HepG2 (cell line): ENCODE measurements around the gene TMEM225B. TPM values are rescaled to one million over a fixed set of nuclear protein-coding genes. Genes with fewer than 3 reads are reported as not detected.

ENCODE experiments used
- DMTF1 ChIP-seq: sonication (generic); formaldehyde crosslinking; IDR thresholded peaks from 2 replicates; pipeline ENCODE4 v1.4.0; 2020; ENCODE audit warnings: mild to moderate bottlenecking, missing genetic modification reagents
- IKZF5 ChIP-seq: IDR thresholded peaks from 2 replicates; pipeline ENCODE4 v1.6.1; 2018; ENCODE audit warnings: missing genetic modification reagents, mild to moderate bottlenecking, missing compliant biosample characterization
- IRX3 ChIP-seq: sonication (generic); formaldehyde crosslinking; IDR thresholded peaks from 2 replicates; pipeline ENCODE4 v1.8.1; 2023; ENCODE audit warnings: mild to moderate bottlenecking, low read depth, missing genetic modification reagents, borderline replicate concordance
- MED8 ChIP-seq: sonication (generic); formaldehyde crosslinking; IDR thresholded peaks from 2 replicates; pipeline ENCODE4 v1.8.1; 2023; ENCODE audit warnings: mild to moderate bottlenecking, missing genetic modification reagents; ENCODE audit not compliant: insufficient replicate concordance
- NR2C2 ChIP-seq: sonication (generic); formaldehyde crosslinking; IDR thresholded peaks from 2 replicates; pipeline ENCODE4 v1.4.0; 2020; ENCODE audit warnings: missing genetic modification reagents, mild to moderate bottlenecking, moderate library complexity, borderline replicate concordance
- PCBP1 ChIP-seq: fragments of 200-400 bp; formaldehyde crosslinking; IDR thresholded peaks from 2 replicates; pipeline ENCODE4 v1.6.1; 2017; ENCODE audit warnings: mild to moderate bottlenecking, low read depth, low read length, borderline replicate concordance
- POLR2AphosphoS2 ChIP-seq: IDR thresholded peaks from 2 replicates; pipeline ENCODE4 v1.6.1; 2011; ENCODE audit warnings: low read depth, low read length, improper control_type of control experiment
- SIN3B ChIP-seq: fragments of 150-350 bp; IDR thresholded peaks from 2 replicates; pipeline ENCODE4 v1.6.1; 2014; ENCODE audit warnings: low read length
- SMAD9 ChIP-seq: sonication (generic); formaldehyde crosslinking; IDR thresholded peaks from 2 replicates; pipeline ENCODE4 v1.5.1; 2020; ENCODE audit warnings: mild to moderate bottlenecking, missing genetic modification reagents
- SRY ChIP-seq: sonication (generic); formaldehyde crosslinking; IDR thresholded peaks from 2 replicates; pipeline ENCODE4 v1.8.0; 2022; ENCODE audit warnings: mild to moderate bottlenecking, missing genetic modification reagents
- THAP8 ChIP-seq: sonication (generic); formaldehyde crosslinking; IDR thresholded peaks from 2 replicates; pipeline ENCODE4 v1.5.1; 2020; ENCODE audit warnings: missing genetic modification reagents, mild to moderate bottlenecking, borderline replicate concordance
- XRCC5 ChIP-seq: fragments of 200-400 bp; formaldehyde crosslinking; optimal IDR thresholded peaks from 2 replicates; pipeline ENCODE3; 2017; ENCODE audit warnings: mild to moderate bottlenecking, low read length
- ZBTB20 ChIP-seq: sonication (generic); formaldehyde crosslinking; IDR thresholded peaks from 2 replicates; pipeline ENCODE4 v1.8.1; 2023; ENCODE audit warnings: missing genetic modification reagents, low read depth, mild to moderate bottlenecking, borderline replicate concordance
- ZBTB37 ChIP-seq: sonication (generic); formaldehyde crosslinking; IDR thresholded peaks from 2 replicates; pipeline ENCODE4 v1.4.0; 2020; ENCODE audit warnings: mild to moderate bottlenecking, missing genetic modification reagents
- ZHX2 ChIP-seq, 2 experiments: sonication (generic) in 1 of 2; formaldehyde crosslinking in 1 of 2; IDR thresholded peaks; 2 replicates each; pipeline versions ENCODE4 v1.6.1 to v1.9.0; 2014 to 2022; ENCODE audit warnings: antibody characterized with exemption in 1 of 2, borderline replicate concordance in 1 of 2, inconsistent platforms in 1 of 2, low read depth in 1 of 2, missing genetic modification reagents in 1 of 2
- ZKSCAN1 ChIP-seq: fragments of 150-350 bp; IDR thresholded peaks from 2 replicates; pipeline ENCODE4 v1.6.1; 2014; ENCODE audit warnings: low read length
- ZNF230 ChIP-seq: sonication (generic); formaldehyde crosslinking; IDR thresholded peaks from 2 replicates; pipeline ENCODE4 v1.4.0; 2020; ENCODE audit warnings: mild to moderate bottlenecking, missing genetic modification reagents
- polyA plus RNA-seq, 8 experiments: library from polyadenylated mRNA; depleted of rRNA in 3 of 8; stranded (reverse) in 7 of 8; unstranded in 1 of 8; fragments of >200 nt; fragmentation: Illumina TruSeq in 4 of 8; extraction: Trizol in 4 of 8; gene quantifications; 2 replicates each; pipeline versions ENCODE4 v1.2.1 to v1.2.3, GENCODE V29; 2011 to 2016; ENCODE audit warnings: low read depth in 4 of 8, missing spikeins in 1 of 8, mixed read lengths in 1 of 8; ENCODE audit not compliant: insufficient read depth in 1 of 8
- total RNA-seq, 5 experiments: library from RNA; depleted of rRNA; stranded (reverse); fragments of >200 nt; fragmentation: Illumina TruSeq; extraction: Trizol; gene quantifications; 2 replicates each; pipeline ENCODE4 v1.2.3, GENCODE V29; 2016; ENCODE audit warnings: low read depth in 1 of 5

Gene TMEM225B
- total and polyA plus RNA-seq, 2 of the 13 experiments (the other 11 are each of a cell fraction or from before 2014, with no cell fraction given): 0.78 to 0.95 TPM

GRCh38 chr7:99551767-99552463 is 46.2 kb upstream of the TMEM225B start, which contains the start of gene FAM200A (continued):
- TF ChIP-seq ZBTB37 (CRISPR knock-in tag) (no peak), ZBTB20 (CRISPR knock-in tag) (no peak; the same call in 1 of the 2 replicates), SIN3B (peak; percentile 71; the same call in 1 of the 2 replicates), PCBP1 (no peak), XRCC5 (peak; percentile 52), ZKSCAN1 (no peak), SMAD9 (no peak), ZHX2 (IDR thresholded peaks at IDR 0.05; ENCODE audit: low read depth) (peak; percentile 96), ZHX2 (CRISPR knock-in tag; IDR thresholded peaks at IDR 0.05; ENCODE audit: borderline replicate concordance) (no peak), ZNF230 (0 out of 2 replicates have a peak, but pooled peaks have one; percentile 38), DMTF1 (CRISPR knock-in tag) (no peak), NR2C2 (CRISPR knock-in tag) (peak; percentile 22; the same call in 1 of the 2 replicates), IRX3 (CRISPR knock-in tag) (no peak), THAP8 (no peak), POLR2AphosphoS2 (no peak), IKZF5 (CRISPR knock-in tag) (peak; percentile 88), MED8 (CRISPR knock-in tag) (peak; percentile 11), SRY (CRISPR knock-in tag) (peak; percentile 93)
